ENCODE results near the gene BPHL. TPM values are rescaled to one million over a fixed set of nuclear protein-coding genes. Genes with fewer than 3 reads are reported as not detected.

The BPHL gene
- total RNA-seq, 1 experiment from 2014 or later, result 36.3 TPM

GRCh38 chr6:3075772-3076113 is 42.8 kb upstream of the BPHL start:
- Histone ChIP-seq H3K36me3 (ENCODE audit: control insufficient read depth, insufficient read depth, low read length) (peaks cover 15% of the 10 kb centered on the region), H3K27me3 (ENCODE audit: control insufficient read depth, insufficient read depth, low read length) (no peaks in the 10 kb centered on the region), H3K4me3 (ENCODE audit: low read depth in 2 of 2, low read length in 2 of 2) (no peak overlapping the region), H3K4me1 (ENCODE audit: control insufficient read depth, insufficient read depth, low read length) (peaks cover 7% of the 10 kb centered on the region), H3K9me3 (ENCODE audit: control insufficient read depth, insufficient read depth, low read depth, low read length) (no peaks in the 10 kb centered on the region), H3K27ac (ENCODE audit: low read length) (no peak overlapping the region)
- ChIA-PET POLR2A (no interaction called here), CTCF (interaction anchor here (0.7 kb wide), 1 partner anchor 76 kb away, joined by 5 read pairs; the partner anchor contains the start of gene NQO2)
- no peak for ATAC-seq
- intact Hi-C loops (cut with micrococcal nuclease; ENCODE audit: unreplicated experiment), result no loop called here
- in situ Hi-C loops (cut with HindIII; ENCODE audit: low pct_unique_long_range_greater_than_20kb, low sequenced_read_pairs), result no loop called here
- BruUV-seq (replicated peaks), result no TSS peak
- no peak for DNase-seq (ENCODE audit: low read depth, low spot score)
- TF ChIP-seq TCF7L2 (IDR thresholded peaks at IDR 0.05; ENCODE audit: low read depth, low read length) (no peak), POLR2AphosphoS5 (IDR thresholded peaks at IDR 0.05; ENCODE audit: low read depth, low read length) (no peak), SIN3A (IDR thresholded peaks at IDR 0.05; ENCODE audit: borderline replicate concordance, insufficient read depth, low read depth, low read length) (no peak), REST (IDR thresholded peaks at IDR 0.05; ENCODE audit: insufficient read depth in 1 of 2, low read depth in 2 of 2, low read length in 1 of 2) (no peak)
- TF ChIP-seq, protein P1, sequence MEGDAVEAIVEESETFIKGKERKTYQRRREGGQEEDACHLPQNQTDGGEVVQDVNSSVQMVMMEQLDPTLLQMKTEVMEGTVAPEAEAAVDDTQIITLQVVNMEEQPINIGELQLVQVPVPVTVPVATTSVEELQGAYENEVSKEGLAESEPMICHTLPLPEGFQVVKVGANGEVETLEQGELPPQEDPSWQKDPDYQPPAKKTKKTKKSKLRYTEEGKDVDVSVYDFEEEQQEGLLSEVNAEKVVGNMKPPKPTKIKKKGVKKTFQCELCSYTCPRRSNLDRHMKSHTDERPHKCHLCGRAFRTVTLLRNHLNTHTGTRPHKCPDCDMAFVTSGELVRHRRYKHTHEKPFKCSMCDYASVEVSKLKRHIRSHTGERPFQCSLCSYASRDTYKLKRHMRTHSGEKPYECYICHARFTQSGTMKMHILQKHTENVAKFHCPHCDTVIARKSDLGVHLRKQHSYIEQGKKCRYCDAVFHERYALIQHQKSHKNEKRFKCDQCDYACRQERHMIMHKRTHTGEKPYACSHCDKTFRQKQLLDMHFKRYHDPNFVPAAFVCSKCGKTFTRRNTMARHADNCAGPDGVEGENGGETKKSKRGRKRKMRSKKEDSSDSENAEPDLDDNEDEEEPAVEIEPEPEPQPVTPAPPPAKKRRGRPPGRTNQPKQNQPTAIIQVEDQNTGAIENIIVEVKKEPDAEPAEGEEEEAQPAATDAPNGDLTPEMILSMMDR (IDR thresholded peaks at IDR 0.05), result no peak

DNA sequence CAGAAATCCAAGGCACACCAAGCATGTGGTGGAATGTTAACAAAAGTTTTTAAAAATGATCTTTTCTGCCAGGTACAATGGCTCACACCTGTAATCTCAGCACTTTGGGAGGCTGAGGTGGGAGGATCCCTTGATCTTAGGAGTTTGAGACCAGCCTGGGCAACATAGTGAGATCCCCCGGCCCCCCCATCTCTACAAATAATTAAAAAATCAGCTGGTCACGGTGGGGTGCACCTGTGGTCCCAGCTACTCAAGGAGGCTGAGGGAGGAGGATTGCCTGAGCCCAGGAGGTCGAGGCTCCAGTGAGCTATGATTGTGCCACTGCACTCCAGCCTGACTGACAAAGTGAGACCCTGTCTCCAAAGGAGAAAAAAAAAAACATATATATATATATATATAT is 42.2 kb upstream of the BPHL start:
- Histone ChIP-seq H3K4me1 (ENCODE audit: control insufficient read depth, insufficient read depth, low read length) (peaks cover 7% of the 10 kb centered on the region), H3K9me3 (ENCODE audit: control insufficient read depth, insufficient read depth, low read depth, low read length) (no peaks in the 10 kb centered on the region), H3K4me3 (ENCODE audit: low read depth in 2 of 2, low read length in 2 of 2) (no peak overlapping the region), H3K36me3 (ENCODE audit: control insufficient read depth, insufficient read depth, low read length) (peaks cover 15% of the 10 kb centered on the region), H3K27ac (ENCODE audit: low read length) (no peak overlapping the region), H3K27me3 (ENCODE audit: control insufficient read depth, insufficient read depth, low read length) (no peaks in the 10 kb centered on the region)
- DNase-seq (ENCODE audit: low read depth, low spot score), result no peak
- BruUV-seq (replicated peaks), result no TSS peak
- POLR2A ChIA-PET, result no interaction called here
- TF ChIP-seq SIN3A (IDR thresholded peaks at IDR 0.05; ENCODE audit: borderline replicate concordance, insufficient read depth, low read depth, low read length) (no peak), TCF7L2 (IDR thresholded peaks at IDR 0.05; ENCODE audit: low read depth, low read length) (no peak), POLR2AphosphoS5 (IDR thresholded peaks at IDR 0.05; ENCODE audit: low read depth, low read length) (no peak)
- no peak for ATAC-seq
- in situ Hi-C loops (cut with HindIII; ENCODE audit: low pct_unique_long_range_greater_than_20kb, low sequenced_read_pairs) (no loop called here), intact Hi-C loops (cut with micrococcal nuclease; ENCODE audit: unreplicated experiment) (no loop called here)
- CTCF ChIA-PET, result no interaction called here

DNA sequence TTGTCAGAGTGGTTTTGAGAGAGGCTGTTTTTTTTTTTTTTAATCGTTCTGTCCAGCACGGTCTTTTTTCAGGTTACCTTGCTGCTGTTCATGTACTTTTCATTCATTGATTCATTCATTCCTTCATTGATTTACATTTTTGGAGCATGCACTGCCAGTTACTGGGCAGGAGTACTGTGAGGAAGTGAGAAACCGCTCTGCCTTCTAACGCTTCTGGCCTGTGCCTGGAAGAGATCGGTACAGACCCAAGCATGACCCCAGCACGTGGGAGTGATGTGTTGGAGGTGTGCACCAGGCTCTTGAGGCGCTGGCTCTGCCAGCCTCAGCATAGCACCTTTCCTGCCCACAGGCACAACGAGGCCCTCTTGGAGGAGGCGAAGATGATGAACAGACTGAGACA is 41.1 kb upstream of the BPHL start:
- Histone ChIP-seq H3K4me3 (ENCODE audit: low read depth in 2 of 2, low read length in 2 of 2) (no peak overlapping the region), H3K4me1 (ENCODE audit: control insufficient read depth, insufficient read depth, low read length) (peaks cover 7% of the 10 kb centered on the region), H3K27me3 (ENCODE audit: control insufficient read depth, insufficient read depth, low read length) (no peaks in the 10 kb centered on the region), H3K9me3 (ENCODE audit: control insufficient read depth, insufficient read depth, low read depth, low read length) (no peaks in the 10 kb centered on the region), H3K36me3 (ENCODE audit: control insufficient read depth, insufficient read depth, low read length) (peaks cover 15% of the 10 kb centered on the region), H3K27ac (ENCODE audit: low read length) (no peak overlapping the region)
- no TSS peak for BruUV-seq (replicated peaks)
- ChIA-PET POLR2A (no interaction called here), CTCF (no interaction called here)
- intact Hi-C loops (cut with micrococcal nuclease; ENCODE audit: unreplicated experiment), result no loop called here
- ATAC-seq (no peak), DNase-seq (ENCODE audit: low read depth, low spot score) (no peak)
- TF ChIP-seq POLR2AphosphoS5 (IDR thresholded peaks at IDR 0.05; ENCODE audit: low read depth, low read length), result no peak
- TF ChIP-seq TCF7L2 (IDR thresholded peaks at IDR 0.05; ENCODE audit: low read depth, low read length), result no peak
- TF ChIP-seq REST (IDR thresholded peaks at IDR 0.05; ENCODE audit: insufficient read depth in 1 of 2, low read depth in 2 of 2, low read length in 1 of 2), result no peak
- TF ChIP-seq, protein P1 (IDR thresholded peaks at IDR 0.05), result no peak
- no peak for TF ChIP-seq SIN3A (IDR thresholded peaks at IDR 0.05; ENCODE audit: borderline replicate concordance, insufficient read depth, low read depth, low read length)
- in situ Hi-C loops (cut with HindIII; ENCODE audit: low pct_unique_long_range_greater_than_20kb, low sequenced_read_pairs), result no loop called here

All from Panc1 (cell line).